NCI-H526 (cell line): Measurements from ENCODE around the gene SPAG9.

ENCODE experiments used
- DNase-seq, 2 experiments: peaks; one replicate each; lab custom pipeline; 2025; lab: John Stamatoyannopoulos, UW

SPAG9 gene

GRCh38 chr17:50989149-50989548 lies 131.5 kb downstream of the SPAG9 start:
- DNase-seq: no peak

DNA sequence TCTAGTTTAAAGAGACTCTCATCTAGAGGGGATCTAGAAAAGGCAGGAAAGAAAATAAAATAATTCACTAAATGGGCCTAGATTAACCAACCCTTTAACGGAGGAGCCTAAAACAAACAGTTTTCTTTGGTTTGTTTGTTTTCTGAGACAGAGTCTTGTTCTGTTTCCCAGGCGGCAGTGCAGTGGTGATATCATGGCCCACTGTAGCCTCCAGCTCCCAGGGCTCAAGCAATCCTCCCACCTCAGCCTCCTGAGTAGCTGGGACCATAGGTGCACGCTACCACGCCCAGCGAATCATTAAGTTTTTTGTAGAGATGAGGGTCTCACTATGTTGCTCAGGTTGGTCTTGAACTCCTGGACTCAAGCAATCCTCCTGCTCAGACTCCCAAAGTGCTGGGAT lies 132.2 kb downstream of the SPAG9 start:
- no peak for DNase-seq

DNA sequence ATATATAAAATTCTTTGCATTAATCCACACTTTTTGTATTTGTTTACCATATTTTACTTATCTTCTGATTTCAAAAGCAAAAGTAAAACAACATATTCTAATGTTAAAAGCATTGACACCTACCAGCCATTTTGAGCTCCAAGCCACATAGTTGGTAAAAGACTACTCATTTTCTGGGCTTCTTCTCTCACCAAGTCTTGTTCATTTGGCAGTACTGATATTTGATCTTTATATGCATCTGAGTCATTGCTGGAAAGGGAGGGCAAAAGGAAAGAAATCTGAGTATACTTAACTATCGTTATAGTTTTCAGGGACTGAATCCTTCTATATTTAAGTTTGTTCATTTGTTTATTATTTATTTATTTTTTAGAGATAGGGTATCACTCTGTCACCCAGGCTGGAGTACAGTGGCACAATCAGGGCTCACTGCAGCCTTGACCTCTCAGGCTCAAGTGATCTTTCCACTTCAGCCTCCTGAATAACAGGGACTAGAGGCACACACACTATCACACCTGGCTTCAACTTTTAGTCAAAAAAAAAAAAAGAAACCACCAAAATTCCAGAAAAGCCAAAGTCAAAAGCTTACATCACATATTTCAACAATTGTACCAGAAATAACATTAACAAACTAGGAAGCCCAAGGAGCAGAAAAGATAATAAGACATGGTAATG lies 133.5 kb downstream of the SPAG9 start:
- DNase-seq: no peak

GRCh38 chr17:50981279-50981678 lies 139.4 kb downstream of the SPAG9 start:
- no peak for DNase-seq

DNA sequence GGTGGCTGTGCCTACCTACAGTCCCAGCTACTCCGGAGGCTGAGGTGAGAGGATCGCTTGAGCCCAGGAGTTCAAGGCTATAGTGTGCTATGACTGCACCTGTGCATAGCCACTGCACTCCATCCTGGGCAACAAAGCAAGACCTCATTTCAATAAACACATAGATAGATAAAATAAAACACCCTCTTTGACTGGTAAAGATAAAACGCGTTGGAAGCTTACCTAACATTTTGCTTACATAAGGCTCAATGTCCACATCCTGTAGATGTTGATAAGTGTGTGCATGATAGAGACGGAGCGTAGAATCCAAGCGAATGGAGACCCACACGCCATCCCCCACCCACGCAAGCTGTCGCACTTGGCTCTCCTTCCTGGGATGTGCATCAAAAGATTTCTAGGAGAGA lies 141.1 kb downstream of the SPAG9 start:
- DNase-seq: no peak

DNA sequence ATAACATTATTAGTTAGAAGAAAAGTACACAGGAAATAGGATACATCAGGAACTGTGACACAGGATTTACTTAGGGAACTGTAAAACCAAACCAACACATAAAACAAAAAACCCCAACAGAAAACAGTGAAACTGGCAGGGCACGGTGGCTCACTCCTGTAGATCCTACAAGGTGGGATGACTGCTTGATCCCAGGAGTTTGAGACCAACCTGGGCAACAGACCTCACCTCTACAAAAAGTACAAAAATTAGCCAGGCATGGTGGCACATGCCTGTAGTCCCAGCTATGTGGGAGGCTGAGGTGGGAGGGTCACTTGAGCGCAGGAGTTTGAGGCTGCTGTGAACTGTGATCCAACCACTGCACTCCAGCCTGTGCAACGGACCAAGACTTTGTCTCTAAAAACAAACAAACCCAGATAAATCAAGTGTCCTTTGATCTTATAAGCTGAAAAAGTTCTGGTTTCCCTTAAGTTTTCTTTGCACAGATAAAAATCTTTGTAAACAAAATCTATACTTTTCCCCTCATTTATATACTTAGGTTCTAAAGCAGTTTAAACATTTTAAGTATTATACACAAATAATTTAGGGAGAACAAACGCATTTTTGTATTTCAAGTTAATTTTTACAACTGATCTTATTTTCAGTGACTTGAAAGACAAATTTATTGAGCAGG lies 143.0 kb downstream of the SPAG9 start:
- no peak for DNase-seq

- DNase-seq: no peak
Measured at GRCh38 chr17:50976951-50977472, 143.7 kb downstream of the SPAG9 start.

DNA sequence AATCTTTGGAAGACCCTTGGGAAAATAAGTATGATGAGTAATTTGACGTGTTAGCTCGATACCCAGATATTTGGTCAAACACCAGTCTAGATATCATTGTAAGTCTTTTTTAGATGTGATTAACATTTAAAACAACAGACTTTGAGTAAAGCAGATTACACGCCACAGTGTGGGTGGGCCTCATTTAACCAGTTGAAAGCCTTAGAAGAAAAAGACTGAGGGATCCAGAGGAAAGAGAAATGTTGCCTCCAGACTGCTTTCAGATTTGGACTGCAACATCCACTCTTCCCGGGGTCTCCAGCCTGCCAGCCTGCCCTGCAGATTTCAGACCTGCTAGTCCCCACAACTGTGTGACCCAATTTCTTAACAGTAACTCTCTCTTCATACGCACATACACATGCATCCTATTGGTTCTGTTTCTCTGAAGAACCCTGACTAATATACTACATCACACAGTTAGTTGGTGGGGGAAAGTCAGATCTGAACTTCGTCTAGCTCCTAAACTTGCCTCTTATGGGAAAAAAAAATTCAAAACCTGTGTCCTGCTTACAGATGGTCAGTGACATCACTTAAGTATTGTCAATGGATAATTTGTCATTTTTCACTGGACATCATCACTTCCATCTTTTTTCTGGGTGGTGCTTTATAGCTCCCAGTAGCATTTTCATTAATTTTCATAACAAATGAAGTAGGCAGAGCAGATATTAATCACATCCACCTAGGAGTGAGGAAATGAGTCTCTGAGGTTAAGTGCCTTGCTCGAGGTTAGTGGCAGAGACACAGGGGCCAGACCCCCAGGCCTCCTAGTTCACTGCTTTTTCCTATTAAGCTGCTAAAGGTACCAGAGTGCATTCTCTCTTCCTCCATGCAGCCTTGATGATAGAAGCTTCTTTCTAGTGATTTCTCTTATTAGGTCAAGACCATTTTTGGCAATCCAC lies 146.8 kb downstream of the SPAG9 start:
- no peak for DNase-seq

DNA sequence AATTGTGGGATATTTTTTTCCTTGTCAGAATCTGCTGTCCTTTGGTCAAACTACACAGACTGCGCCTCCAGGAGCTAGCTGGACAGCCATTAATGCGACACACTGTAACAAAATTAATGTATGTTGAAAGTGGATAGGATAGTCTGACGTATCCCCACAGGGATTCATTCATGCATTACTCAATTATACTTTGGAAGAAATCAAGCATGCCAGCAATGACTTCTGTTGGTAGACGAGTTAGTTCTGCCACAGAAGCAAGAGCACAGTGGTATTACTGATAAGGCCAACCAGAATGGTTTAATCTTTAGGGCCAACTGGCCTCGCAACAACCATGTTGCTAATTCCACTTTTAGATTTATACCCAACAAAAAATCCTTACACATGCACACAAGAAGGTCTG lies 148.1 kb downstream of the SPAG9 start:
- peak in 1 of 2 experiments; percentile 45 for DNase-seq

DNA sequence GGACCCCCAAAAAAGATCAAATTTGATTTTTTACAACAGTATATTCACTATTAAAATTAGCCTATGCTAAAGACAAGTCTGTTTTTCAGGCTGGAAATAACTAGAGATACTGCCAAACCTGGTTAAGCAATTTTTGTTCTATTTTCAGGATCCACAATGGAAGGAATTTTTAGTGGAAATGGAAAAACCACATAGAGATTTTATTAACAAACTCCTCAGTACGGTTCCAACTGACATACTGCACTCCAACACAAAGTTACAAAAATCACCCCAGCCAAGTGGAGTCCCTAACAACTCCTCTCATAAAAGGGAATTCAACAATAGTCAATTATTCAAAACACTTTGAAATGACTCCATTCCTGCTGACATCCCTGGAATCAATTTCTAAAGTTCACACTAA lies 152.9 kb downstream of the SPAG9 start:
- no peak for DNase-seq

DNA sequence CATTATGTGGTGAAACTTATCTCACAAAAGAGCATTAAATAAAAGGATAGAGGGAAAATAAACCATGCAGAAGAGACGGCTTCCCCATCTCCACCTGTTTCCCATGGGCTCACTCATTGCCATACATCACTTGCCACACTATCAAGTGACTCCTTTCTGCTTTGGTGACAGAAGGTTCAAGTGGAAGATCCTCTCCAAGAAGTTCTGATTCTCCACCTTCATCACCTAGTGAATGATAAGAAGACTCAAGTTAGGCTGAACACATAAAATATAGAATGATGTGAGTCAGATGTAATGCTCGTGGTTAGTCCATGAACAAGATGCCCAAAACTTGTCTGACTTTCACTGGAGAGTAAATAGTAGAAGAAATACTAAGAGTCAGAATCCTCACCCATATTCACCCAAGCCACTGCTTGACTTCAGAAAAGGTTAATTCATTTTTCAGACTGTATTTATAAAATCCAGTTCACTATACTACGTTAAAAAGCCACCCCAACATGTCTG lies 154.5 kb downstream of the SPAG9 start:
- no peak for DNase-seq

- no peak for DNase-seq
Measured at GRCh38 chr17:50963139-50963538, 157.5 kb downstream of the SPAG9 start.

DNA sequence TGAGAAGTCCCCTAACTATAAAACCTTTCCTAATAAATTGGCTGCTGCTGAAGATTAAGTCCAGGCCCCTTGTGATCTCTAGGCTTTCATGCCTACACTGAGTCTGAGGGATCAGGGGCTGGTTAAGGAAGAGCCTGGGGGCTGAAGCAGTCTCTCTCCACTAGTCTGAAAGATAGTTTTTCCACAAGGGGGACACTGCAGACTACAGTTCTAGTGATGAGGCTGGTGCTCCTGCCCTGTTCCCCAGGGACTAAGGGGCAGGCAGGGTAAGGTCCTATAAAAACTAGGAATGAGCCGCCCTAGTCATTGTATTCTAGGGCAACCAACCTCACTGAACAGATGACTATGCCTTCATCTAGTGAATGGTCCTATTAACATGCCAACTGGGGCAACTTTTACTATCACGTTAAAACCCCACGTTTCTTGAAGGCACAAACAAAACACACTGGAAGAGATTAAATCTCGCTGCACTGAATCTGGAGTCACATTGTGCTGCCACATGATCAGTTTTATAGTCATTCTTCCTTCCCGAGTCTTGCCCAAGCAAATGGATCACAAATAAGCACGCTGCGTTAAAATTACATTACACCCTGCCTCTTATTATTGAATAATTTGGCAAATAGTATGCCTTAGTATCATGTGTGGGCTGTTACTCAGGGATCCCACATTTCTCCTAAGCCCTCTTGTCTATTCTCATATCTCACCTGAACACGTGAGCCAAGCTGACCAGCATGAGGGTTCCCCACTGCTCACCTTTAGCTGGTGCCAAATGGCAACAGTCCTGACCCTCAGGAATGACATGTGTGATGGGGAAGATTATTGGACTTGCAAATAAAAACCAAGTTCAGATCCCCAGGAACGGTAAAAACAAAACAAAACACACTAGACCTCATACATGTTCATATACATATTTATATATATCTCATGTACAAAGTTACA lies 159.1 kb downstream of the SPAG9 start:
- DNase-seq: peak; percentile 21 to 30

GRCh38 chr17:50959341-50959740 lies 161.3 kb downstream of the SPAG9 start:
- DNase-seq: no peak

GRCh38 chr17:50957600-50958575 lies 162.8 kb downstream of the SPAG9 start:
- no peak for DNase-seq

DNA sequence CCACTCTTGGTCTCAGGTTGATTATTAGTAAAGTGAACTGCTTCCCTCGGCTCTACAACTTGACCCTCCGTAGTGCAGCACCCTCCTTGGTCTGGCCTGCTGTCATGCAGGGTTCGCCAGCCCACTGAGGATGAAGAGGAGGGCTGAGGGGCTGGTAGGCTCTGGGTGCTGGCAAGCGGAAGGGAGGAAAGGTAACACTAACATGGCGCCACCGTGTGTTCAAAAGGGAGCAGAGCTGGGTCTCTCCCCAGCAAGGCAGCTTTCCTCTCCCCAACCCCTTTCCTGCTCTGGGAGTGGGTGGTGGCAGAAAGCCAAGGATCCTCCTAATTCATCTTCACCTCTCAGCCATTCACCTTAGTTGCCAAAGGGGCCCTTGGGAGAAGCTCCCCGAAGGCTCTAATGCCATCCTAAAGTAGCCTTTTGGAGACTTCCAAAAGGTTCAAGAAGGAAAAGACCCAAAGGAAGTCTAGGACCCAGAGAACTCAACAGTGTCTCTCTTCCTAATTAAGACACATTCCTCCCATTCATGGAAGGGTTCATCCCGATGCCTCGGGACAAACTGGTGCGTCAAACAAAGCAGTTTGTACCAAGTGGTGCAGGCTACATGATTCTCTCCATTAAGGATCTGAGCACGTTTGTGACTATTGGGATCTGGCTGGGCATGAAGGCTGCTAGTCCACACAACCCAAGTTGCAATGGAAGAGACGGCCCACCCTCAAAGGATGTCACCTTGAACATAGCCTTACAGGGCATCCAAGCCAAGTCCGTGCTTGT lies 163.7 kb downstream of the SPAG9 start:
- peak; percentile 52 to 85 for DNase-seq

- DNase-seq: no peak
Measured at GRCh38 chr17:50956409-50956749, 164.3 kb downstream of the SPAG9 start.

DNA sequence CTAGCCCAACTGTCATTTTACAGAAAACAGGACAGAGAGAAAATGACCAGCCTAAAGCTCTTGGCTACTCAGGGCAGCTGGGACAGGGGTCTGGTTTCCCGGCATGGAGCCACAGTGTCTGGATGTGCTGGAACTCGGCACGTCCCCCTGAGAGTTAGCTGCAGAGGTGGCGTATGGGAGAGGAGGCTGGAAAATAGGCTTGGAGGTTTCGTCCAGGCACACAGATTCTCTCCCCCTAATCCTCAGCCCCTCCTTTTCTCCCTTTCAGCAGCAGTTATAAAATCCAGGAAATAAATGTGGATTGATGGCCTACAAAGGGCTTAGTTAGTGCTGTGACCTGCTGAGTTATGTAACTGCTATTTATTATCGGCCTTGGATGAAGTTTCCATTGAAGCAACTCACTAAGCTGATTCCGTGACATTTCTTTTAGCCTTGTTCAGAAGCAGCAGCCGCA lies 165.0 kb downstream of the SPAG9 start:
- no peak for DNase-seq

- DNase-seq: no peak
Measured at GRCh38 chr17:50955160-50955559, 165.5 kb downstream of the SPAG9 start.
